Embryonic facial prominence (tissue), 1 donor: Measurements from ENCODE around the gene SIGMAR1.

Experiments
- DNase-seq: peaks from one replicate; pipeline ENCODE4 v3.0.0-alpha.2; 2016; ENCODE audit errors: extremely low spot score

Gene SIGMAR1

DNA sequence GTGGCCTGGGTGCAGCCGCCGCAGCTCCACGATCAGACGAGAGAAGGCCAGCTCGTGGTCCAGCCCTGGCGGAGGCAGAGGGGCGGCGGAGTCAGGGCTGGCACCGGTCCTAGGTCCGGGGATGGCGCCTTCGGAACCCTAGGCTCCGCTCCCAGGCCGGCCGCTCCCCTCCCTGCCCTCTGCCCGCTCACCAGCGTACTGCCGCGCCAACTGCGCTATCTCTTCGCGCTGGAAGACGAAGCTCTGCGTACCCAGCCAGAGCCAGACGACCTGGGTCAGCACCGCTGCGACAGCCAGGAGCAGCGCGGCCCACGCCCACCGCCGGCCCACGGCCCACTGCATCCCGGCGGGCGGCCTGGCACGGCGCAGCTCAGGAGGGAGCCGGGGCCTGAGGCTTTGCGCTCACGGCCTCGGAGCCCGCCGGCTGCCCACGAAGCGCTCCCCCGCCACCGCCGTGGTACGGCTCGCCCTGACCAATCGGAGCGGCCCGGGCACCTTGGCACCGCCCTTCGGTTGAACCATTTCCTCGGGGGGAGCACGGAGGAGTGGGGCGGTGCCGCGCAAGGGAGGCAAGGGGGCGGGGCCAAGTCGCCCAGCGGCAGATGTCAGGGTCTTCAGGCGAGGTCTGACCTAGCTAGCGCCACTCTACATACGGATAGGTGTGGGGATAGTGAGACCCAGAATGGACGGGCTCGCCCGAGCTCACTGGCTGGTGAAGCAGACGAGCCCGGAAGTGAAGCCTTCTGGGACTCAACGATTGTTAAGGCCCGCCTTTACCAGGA is at the start of gene SIGMAR1:
Gene SIGMAR1, minus strand, starts transcription at position 432 of the 782 bp plus-strand sequence. Its CDS starts 90 bp downstream, at position 342.
- peak; percentile 79 for DNase-seq

DNA sequence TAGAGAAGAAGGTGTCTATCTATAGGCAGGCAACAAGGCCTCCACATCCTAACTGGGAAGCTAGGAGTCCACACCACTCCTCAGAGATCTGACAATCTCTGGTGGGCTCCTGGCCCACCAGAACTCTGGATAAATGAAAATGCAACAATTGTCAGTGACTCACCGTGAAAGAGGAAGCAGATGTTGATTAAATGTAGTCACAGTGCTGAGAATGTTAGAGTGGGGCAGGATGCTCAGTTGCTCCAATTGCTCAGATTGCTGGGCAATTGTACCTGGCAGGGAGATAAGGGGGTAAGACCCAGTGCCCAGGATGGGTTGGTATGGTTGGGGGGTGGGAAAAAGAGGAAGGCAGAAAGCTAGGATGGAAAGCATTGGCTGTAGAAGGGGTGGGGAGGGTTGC is 49.1 kb upstream of the SIGMAR1 start:
- DNase-seq: no peak

DNA sequence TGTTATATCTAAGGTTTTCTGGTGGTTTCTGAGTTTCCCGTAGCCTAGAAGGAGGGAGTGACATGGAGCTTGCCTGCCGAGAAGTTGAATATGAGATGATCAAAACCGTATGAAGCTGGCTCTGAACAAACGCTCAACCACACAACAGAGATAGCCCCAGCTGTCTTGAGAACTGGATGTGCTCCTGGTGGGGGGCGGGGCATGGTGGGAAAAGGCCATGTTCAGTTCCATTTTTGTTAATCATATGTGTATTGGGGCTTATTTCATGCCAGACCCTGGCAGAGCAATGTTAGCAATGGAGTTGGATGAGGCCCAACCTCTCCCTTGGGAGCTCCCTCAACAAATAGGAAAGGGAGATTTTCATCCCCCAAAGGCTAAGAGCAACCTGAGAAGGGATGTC is 48.6 kb upstream of the SIGMAR1 start:
- no peak for DNase-seq

DNA sequence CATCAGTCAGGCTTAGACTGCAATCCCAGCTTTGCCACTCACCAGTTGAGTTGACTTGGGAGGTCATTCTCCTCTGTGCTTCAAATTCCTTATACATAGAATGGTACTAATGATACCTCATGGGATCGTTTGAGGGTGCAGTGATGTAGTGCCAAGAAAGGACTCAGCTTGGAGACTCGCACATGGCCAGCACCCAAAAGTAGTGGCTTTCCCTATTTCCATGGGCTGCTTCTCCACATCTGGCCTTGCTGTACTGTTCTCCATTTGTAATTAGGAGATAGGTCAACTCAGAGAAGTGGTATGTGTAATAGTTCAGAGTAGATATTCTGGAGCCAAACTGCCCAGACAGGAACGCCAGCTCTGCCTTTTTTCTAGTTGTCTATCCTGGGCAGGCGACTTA is 48.0 kb upstream of the SIGMAR1 start:
- no peak for DNase-seq

DNA sequence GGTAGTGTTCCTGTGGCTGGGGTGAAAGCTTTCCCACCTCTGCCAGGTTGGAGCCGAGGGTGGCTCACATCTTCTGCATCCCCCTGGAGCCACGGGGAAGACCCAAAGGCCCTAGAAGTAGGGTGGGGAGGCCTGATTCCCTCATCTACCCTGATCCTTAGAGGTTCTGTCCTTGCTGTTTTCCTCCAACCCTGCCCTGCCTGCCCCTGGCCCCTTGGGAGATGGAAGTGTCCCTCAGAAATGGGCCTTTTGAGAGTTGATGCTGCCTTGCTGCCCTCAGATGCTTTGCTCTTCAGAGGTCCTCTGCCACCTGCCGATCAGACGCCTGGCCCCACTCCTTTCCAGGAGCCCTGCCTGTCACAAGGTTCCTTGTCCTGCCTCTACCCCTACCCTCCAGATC is 47.2 kb upstream of the SIGMAR1 start:
- no peak for DNase-seq

DNA sequence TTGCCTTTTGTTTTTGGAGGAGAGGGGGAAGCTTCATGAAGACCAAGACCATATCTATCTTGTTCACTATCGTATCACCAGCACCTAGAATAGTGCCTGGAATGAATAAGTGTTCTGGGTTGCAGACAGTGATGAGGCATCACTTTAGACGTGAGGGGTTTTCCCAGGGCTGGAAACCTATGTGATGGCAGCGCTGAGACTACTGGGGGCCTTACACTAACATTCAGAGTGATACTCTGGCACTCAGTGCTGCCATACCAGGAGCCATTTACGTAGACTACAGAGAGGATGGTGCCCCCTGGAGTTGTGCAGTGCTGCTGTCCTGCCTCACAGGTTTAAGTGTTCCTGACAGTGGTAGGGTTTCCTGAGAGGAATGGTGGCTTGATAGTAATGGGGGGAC is 46.6 kb upstream of the SIGMAR1 start:
- DNase-seq: no peak

DNA sequence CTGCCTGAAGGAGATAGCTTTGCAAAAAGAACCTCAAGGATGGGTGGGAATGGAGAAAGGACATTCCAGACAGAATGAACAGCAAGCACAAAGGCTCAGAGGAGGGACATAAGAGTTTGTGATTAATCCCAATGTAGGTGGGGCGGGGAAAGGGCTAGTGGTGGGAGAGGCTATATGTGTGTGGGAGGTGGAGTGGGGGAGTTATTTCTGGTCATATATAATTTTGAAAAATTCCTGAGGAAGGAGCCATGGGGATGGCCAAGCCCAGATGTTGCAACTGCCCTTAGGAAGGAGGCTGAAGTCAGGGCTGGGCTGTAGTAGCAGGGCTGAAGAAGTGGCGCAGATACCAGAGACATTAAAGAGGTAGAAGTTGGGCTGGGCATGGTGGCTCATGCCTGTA is 38.3 kb upstream of the SIGMAR1 start:
- no peak for DNase-seq

DNA sequence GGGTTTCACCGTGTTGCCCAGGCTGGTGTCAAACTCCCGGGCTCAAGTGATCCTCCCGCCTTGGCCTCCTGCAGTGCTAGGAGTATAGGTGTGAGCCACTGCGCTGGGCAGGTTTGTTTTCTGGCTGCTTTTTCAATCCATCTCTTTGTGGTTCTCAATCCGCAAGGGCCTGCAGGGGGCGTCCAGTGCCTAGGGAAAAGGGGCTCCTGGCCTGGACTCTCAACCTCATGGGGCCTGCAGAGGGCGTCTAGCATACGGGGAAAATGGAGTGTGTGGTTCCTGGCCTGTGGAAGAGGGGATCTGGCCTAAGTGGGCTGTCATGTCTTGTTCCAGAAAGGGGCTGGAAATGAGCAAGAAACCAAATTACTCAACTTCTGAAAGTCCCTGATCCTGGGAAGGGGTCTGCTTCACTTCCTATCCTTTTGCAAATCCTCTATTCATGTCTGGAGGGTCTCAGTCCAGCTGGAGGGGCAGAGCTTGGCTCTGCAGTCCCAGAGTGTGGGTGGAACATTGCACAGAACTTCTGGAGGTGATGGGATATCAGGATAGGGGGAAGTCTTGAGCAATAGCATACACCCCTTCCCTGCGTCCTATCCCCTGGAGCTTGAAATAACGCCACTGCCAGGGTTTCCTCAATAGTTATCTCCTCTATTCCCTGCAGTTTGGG is 37.6 kb upstream of the SIGMAR1 start:
- no peak for DNase-seq

DNA sequence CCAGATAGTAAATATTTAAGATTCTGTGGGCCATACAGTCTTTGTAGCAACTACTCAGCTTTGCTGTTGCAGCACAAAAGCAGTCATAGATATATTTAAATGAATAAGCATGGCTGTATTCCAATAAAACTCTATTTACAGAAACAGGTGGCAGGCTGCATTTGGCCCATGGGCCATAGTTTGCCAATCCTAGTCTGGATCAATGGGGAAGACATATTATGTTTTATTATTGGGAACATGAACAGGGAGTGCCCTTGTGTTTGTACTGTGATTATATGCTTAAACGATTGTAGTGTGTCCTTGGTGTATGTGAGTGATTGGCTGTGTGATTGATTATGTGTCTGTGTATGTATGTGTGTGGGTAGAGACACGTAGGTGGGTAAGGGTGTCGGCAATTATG is 36.9 kb upstream of the SIGMAR1 start:
- no peak for DNase-seq

DNA sequence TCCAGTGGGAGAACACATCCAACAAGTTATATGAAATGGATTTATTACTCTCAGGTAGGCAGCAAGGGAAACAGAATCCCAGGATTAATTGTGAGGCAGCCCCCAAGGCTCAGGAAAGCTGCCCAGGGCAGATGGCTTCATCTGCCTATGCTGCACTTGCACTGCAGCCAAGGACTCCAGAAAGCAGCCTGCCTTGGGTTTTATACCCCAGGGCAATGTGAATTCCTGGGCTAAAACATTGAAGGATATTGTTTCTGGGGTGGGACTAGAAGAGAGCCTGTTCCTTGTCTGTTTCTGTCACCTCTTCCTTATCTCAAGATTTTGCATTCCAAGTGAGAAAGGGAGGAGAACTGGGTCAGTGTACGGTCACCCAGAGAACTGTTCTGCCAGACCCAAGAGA is 33.7 kb upstream of the SIGMAR1 start:
- no peak for DNase-seq

DNA sequence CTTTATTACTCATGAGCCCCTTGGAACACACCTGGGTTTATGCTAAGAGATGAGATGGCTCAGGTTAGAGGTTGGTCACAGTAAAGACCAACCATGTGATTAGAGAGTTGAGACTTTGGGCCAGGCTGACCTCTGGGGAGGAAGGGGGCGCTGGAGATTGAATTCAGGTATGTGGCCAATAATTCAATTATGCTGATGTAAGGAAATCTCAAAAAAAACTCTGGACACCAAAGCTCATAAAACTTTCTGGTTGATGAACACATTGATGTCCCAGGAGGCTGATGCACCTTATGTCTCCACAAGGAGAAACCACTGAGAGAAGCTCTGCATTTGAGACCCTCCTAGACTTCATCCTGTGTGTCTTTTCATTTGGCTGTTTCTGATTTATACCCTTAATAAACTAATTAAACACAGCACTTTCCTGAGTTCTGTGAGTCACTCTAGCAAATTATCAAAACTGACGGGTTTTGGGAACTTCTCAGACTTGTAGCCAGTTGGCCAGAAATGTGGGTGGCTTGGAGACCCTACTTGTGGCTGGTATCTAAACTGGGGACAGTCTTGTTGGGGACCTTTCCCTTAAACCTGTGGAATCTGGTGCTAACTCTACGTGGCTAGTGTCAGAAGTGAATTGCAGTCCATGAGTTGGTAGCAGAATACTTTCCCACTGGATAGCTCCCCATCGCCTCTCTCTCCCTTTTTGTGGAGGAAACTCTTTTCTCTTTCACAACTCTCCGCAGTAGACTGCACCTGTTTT is 32.4 kb upstream of the SIGMAR1 start:
- DNase-seq: no peak

DNA sequence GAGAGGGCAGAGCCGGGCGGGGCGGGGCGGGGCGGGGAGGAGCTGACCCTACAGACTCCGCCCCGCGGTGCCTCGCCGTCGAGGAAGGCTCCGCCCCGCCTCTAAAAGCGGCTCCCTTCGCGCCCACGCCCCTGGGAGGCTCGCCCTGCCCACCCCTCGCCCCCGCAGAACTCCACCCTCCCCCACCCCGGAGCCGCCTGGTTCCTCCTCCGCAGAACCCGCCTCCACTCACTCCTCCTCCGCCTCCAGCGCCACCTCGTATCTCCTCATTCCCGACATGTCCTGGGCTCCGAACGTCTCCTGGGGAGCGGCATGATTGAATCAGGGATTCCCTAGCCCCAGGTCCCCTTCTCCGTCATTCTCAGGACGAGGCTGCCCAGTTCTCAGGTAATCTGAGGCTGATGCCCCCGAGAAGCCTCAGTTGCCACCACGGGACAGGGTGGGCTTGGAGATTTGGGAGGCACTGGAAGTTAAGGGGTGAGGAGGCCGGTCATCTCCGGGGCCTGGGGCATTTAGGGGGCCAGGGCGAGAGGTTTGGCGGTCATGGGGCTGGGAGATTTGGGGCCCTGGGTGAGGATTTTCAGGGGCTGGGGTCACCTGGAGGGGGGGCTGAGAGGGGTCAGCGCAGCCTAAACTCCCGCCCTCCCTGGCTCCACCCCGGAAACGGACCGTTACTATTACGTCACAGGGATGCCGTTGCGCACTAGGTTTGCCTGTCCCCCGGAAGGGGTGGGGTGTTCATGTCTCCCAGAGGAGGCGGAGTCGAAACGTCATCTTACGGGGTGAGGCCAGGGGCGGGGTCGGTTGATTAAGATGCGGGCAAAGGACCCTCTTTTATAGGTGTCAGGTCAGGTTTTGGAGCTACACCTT is 28.0 kb upstream of the SIGMAR1 start:
- peak; percentile 95 for DNase-seq

DNA sequence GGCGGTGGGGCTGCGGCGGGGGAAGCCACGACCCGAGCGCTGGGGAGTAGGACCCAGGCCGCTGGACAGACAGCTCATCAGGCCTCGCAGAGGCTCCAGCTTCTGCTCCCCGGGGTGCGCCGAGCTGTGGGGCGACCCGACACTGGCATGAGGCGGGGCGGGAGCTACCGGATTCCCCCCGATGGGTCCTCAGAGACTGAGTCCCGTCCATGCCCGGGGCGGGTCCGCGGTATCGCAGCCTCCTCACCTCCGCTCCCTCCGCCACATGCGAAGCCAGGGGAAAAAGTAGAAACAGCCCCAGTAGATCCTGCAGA is 27.4 kb upstream of the SIGMAR1 start:
- no peak for DNase-seq

DNA sequence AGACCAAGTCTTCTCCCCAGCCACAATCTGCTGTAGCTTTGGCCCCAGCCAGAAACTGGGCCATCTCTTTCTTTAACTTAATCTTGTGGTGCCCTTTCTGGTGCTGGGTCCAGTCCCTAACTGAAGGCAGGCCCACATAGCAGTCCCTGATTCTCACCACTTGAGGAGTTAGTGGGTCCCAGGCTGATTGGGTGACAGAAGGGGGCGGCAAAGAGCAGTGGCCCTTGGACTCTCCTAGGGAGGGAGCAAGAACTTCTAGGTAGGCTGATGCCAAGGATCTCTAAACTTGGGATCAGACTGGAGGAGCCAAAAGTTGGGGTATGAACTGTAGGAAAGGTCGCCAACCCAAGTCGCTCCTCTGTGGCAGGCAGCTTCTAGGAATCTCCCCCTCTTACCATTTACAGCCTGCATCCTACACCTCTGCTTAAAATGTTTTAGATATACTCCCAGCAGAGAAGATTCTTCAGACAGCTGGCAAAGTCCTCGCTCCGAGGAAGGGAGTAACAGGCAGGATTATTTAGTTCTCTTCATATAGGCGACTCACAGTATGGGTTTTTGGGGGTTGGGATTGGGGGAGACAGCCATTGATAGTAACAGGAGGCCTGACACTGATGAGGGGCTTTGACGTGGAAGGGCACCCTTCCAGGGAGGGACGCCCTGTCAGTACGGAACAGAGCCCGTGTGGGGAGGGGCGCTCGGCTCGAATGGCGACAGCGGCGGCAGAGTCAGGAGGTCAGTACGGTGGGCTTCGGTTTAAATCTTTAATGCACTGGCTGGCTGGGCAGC is 26.9 kb upstream of the SIGMAR1 start:
- no peak for DNase-seq

DNA sequence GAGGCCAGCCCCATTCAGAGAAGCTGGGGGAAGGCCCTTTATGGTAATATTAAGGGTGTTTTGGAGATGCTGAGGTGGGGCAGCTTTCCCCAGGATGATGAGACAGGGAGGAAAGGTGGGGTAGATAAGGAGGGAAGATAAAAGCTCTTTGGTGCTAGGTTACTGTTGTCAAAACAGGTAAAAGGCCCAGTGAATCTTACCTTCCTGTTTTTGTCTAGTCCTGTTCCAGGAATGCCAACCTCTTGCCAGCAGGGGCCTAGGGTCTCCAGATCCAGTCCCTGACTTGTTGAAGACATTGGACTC is 25.7 kb upstream of the SIGMAR1 start:
- no peak for DNase-seq

DNA sequence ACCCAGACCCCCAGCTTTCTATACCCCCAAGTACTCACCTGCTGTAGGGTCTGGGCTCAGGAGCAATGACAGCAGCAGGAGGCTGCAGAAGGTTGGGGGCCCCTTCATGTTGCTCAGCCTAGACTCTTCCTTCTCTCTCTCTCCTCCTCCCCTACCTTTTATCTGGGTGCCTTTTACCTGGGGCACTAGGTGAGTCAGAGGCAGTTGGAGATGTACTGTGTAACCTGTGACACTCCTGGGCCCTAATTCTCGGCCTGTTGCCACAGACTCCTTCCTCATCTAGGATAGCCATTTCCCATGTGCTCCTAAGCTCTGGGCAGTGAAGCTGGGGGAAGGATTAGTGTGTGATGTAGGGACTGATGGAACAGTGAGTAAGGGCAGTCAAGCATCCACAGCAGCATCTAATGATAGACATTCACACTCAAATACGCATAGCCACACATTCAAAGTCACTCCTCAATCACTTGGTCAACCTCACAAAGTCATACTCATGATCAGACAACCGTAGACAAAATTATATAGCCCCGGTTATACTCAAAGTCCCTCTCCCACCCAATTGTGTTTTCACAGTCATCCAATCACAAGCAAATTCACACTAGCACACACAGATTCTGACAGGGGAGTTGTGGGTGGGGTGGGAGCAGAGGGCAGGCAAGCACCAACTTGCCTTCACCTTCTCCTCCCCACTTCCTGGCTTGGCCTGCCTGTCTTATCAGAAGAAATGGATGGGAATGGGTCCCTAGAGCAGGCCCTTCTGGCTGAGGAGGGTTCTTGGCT is 25.1 kb upstream of the SIGMAR1 start, which contains the start of gene CCL27:
Gene CCL27, minus strand, starts transcription at position 132 of the 777 bp plus-strand sequence. Its CDS starts 24 bp downstream, at position 108.
- no peak for DNase-seq

DNA sequence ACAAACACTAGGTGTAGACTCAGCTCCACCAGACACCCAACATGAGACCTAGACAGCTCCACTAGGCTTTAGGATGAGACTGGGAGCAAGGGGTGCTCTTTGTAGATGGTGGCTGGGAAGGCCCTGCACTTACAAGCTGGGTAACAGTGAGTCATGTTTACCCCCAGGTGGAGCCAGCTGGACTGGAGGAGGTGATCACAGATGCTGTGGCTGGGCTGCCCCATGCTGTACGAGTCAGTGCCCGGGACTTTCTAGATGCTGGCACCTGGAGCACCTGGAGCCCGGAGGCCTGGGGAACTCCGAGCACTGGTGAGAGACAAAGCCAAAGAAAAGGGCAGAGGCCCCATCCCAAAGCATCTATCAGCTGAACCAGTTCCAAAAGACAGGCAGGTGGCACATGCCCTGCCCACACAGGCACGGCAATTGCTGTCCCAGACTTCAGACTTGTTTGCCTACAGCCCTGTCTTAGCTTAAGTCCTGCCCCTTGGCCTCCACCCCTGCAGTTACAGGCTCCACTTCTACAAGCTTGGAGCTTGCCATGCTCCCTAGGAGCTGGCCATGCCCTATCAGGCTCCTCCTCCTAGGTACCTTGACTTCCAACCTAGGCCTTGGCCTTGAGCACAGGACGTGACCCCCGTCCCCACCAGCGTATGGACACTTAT is 22.1 kb upstream of the SIGMAR1 start:
- DNase-seq: no peak

DNA sequence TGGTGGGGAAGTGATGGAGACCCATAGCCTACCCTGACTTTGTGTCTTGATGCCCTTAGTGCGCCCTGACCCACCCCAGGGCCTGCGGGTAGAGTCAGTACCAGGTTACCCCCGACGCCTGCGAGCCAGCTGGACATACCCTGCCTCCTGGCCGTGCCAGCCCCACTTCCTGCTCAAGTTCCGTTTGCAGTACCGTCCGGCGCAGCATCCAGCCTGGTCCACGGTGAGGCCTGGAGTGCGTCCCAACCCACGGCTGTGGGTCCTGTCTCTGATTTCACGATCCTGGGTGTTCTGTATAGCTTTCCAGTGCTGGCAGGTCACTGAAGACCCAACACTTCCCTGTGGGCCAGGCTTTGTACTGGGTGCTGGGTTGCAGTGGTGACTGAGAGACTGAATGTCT is 20.9 kb upstream of the SIGMAR1 start:
- no peak for DNase-seq

DNA sequence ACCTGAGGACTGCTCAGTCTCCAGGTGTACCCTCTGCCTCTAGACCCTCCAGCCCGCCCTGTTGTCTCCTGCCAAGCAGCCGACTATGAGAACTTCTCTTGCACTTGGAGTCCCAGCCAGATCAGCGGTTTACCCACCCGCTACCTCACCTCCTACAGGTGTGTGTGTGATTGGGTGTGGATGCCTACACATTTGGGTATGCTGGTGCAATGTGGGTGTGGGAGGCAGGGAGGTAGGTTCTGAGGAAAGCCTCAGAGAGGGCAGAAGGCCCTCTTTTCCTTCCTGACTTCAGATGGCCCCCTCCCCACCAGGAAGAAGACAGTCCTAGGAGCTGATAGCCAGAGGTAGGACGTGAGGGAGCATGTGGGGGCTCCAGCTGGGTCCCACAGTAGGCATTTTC is 19.4 kb upstream of the SIGMAR1 start:
- DNase-seq: no peak

DNA sequence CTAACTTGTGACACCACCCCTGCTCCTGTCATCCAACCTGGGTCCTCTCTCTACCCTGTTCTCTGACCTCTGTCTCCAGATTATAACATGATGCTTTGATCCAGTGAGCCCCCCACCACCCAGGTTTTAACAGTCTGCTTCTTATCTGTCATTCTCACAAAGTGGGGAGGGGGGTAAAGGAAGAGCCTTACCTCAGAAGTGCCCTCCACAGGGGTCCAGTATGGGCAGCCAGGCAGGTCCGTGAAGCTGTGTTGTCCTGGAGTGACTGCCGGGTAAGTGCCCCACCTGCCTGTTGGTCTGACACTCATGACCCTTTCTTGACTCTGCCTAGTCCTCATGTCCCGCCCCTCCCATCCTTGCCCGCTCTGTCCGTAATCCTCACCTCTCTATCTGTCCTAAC is 17.8 kb upstream of the SIGMAR1 start:
- DNase-seq: no peak
